ENCODE measurements around the gene SLC22A13.
"Not testable (repeated sequence)": the region's sequence is repeated elsewhere in the genome, so short reads cannot be mapped to it uniquely, and the experiment has no call there.

SLC22A13 gene

DNA sequence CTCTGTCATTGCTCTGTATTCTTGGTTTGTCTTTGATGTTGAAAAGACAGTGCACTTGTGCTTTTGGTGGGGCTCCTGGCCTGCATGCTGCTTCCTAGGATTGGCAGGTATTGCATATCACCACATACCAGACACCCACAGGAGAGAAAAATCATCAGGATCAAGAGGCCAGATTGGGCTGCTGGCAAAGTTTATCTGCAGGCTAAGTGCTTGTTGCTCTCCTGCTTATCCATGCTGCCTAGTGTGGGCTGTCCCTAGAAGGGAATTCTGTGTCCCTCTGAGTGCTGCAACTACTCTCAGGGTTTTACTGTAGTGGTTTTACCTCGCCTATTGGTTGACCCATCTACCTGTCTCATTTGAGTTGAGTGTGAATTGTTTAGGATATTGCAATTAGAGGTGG, 833 bp upstream of the SLC22A13 start:
- no peak for DNase-seq (ENCODE audit: low spot score)

DNA sequence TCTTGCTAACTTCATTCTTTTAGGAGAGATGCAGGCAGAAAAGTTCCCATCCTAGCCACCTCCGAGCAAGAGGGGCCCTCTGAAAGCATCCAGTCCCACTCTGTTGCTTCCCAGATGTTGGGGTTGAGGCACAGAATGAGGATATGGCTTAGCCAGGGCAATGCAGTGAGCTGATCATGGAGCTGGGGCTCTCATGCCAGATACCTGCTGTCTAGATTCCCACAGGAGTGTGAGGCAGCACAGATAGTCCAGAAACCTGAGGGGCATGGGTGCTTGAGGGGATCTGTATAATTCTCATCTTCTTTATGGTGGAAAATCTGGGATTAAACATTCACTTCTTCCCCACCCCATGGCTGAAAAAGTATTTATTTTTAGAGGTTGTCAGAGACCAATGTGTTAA, 1.2 kb downstream of the SLC22A13 start:
- DNase-seq (ENCODE audit: low spot score): no peak

DNA sequence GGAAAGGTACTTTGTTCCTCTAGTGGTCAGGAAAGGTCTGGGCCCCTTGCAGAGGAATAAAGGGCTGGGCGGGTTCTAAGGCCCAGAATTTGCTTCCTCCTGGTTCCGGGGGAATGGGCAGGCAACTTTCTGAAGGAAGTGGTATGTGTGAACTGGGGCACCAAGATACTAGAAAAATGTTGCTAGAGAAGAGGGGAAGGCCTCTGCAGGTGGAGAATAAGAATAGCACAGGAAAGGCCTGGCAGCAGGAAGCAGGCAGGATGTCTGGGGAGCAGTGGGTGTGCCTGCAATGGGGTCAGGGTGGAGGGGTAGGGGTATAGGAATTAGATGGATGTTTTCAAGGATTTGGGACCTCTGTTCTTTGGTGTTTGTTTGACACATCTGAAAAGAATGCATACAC, 2.0 kb downstream of the SLC22A13 start:
- DNase-seq (ENCODE audit: low spot score): no peak

DNA sequence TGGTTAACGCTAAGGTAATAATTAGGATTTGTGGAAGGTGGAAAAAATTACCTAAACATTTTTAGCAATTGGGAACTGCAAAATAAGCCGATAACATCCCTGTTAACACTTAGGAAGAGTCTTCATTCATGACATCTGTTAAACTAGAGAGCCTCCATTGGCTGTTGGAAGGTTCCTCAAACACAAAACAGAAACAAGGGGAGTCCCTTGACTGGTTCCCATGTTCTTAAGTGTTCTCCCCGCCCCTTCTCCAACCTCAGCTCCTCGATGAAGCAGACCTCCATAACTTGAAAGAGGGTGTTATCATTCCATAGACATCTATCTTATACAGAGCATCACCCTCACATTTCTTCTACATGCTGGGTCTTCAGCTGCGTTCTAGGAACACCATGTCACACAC, 2.5 kb downstream of the SLC22A13 start:
- DNase-seq (ENCODE audit: low spot score): no peak

DNA sequence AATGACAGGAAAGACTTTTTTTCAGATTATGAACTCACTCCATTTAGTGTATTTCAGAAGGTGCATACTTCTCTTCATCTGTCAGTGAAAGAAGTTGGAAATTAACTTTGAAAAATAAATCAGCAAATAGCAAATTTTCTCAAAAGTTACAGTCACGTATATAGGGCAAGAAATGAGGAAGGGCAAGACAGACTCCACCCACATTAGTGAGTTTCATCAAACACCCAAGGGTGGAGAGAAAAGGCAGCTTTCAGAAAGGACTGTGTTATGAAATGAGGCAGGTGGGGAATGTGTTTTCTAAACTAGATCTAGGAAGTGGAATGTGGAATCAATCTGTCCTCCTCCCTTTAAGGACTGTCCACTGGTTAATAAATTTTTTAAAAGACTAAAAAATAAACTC, 2.9 kb downstream of the SLC22A13 start:
- no peak for DNase-seq (ENCODE audit: low spot score)

DNA sequence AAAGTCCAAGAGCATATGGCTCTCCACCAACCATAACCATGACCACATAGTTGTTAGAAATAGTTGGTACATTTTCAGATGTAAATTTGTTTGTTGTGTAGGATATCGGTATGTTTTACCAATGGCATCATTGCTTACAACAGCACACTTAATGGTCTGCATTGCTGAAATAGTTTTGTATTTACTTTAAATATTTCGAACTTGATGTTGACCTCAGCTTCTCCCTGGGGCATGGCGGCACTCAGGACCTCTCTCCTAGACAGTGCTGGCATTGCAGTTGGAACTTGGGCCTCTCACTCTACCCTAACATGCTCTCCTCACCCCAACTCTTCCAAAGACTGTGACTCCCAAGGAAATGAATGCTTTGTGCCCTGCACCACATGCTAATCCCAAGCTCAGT, 5.0 kb downstream of the SLC22A13 start:
- DNase-seq (ENCODE audit: low spot score): no peak

DNA sequence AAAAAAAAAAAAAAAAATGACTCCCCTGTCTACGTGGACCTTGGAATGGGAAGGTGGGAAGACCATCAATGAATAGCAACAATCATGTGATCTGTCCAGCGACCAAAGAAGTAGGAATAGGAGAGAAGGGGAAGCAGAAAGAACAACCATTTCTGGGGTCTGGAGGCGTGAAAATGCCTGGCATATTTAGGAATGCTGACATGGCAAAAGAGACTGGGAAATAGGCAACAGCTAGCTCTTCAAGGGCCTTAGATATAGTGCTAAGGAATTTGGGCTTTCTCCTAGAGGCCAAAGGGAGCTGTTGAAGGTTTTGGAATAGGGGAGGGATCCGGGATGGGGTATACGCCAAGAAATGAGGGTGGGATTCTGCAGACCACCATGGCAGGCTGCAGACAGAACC, 5.9 kb downstream of the SLC22A13 start:
- DNase-seq (ENCODE audit: low spot score): no peak

DNA sequence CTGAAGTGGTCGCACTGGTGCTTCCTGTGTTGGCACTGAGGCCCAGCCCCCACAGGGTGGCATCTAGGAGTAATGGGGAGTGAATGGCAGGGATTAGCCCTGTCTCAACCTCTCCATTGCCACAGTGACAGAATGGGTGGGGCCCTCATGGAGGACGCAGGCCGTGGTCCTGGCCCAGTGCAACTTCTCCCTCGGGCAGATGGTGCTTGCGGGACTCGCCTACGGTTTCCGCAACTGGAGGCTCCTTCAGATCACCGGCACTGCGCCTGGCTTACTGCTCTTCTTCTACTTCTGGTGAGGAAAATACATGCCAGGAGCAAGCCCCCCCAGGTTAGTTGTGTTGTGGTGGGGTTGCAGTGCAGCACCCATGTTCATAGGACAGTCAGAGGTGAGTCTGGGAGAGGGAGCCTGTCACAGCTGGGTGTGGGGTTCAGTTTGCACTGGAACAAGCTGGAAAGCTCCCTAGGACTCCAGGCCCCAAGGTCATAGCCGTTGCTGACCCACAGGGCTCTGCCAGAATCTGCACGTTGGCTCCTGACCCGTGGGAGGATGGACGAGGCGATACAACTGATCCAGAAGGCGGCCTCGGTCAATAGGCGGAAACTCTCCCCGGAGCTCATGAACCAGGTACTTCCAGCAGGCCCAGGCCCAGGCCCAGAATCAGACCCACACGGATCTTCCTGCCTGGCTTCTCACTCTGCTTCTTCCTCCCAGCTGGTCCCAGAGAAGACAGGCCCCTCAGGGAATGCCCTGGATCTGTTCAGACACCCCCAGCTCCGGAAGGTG, 9.4 kb downstream of the SLC22A13 start:
- DNase-seq (ENCODE audit: low spot score): no peak

DNA sequence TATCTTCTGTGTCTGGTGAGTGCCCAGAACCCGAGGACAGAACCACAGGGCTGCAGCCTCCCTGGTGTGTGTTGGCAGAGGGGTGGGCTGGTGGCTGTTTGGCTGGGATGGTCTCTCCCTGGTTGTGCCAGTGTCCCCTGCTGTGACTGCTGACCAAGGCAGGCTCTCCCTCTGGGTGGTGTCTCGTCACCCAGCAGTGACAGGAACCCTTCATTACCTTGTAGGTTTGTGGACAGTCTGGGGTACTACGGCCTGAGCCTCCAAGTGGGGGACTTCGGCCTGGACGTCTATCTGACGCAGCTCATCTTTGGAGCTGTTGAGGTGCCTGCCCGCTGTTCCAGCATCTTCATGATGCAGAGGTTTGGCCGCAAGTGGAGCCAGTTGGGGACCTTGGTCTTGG, 10.0 kb downstream of the SLC22A13 start:
- no peak for DNase-seq (ENCODE audit: low spot score)

DNA sequence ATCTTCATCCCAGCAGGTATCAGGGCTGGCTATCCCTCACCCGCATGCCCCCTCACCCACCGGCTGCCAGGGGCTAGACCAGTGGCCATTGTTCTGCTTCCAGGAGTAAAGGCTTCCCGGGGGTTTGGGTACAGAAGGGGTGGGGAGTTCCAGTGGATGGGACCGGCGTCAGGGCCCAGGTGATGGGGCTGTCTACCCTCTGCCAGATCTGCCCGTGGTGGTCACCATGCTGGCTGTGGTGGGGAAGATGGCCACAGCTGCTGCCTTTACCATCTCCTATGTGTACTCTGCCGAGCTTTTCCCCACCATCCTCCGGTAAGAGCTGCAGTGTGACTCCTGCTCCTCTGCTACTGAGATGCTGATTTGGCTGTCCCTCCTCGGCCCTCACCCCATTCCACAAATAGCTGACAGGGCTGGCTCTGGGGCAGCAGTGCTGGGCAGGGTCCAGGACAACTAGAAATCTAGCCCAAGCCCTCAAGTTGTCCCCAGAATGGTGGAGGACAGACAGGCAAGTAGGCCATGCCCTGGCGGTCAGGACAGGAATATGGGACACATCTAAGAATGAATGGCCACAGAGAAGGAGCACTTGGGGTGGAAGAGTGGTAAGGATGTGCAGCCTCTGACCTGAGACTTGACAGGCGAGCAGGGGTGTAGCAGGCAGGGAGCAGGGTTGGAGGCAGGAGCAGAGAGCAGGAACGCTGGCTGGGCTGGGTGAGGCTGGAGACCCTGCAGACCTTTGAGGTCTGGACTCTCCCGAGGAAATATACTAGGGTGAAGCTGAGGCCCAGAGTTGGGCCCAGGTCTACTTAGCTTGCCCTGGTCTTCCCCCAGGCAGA, 10.7 kb downstream of the SLC22A13 start:
- DNase-seq (ENCODE audit: low spot score): no peak

DNA sequence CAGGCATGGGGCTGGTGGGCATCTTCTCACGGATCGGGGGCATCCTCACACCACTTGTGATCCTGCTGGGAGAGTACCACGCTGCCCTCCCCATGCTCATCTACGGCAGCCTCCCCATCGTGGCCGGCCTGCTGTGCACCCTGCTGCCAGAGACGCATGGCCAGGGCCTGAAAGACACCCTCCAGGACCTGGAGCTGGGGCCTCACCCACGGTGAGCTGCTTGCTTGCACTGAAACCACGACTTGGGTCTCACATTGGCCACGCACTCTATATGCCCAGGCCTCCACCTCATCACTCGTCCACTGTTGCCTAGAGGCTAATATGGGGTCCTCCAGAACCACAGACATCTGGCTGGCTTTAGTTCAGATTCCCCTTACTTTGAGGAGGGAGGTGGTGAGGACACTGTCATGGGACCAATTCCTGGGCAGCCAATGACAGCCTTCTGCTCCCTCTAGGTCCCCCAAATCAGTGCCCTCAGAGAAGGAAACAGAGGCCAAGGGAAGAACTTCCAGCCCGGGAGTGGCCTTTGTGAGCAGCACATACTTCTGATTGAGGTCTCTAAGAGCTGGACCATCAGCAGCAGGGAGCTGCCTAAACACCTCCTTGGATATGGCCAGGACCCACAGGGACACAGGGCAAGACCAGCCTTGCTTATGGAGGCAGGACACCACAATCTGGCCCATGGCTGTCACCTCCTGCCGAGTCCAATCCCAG, 11.5 kb downstream of the SLC22A13 start:
- no peak for DNase-seq (ENCODE audit: low spot score)

DNA sequence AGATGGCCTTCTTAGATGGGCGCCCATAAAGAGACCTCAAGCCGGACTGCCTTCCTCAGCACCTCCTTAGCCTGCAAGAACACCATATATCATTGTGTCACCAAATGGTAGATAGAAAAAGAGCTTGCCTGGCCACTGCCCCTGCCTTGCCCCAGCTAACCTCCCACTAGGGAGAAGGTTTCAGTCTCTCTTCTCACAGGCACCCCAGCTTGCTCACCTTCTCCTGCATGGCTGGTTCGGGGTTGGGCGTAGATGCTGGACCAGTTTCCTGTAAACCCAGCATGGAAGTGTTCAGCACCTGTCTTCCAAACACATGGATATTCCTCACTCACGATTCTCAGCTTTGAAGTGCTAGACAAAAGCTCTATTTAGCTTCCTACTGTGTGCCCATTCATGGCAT, 13.2 kb downstream of the SLC22A13 start:
- DNase-seq (ENCODE audit: low spot score): no peak

DNA sequence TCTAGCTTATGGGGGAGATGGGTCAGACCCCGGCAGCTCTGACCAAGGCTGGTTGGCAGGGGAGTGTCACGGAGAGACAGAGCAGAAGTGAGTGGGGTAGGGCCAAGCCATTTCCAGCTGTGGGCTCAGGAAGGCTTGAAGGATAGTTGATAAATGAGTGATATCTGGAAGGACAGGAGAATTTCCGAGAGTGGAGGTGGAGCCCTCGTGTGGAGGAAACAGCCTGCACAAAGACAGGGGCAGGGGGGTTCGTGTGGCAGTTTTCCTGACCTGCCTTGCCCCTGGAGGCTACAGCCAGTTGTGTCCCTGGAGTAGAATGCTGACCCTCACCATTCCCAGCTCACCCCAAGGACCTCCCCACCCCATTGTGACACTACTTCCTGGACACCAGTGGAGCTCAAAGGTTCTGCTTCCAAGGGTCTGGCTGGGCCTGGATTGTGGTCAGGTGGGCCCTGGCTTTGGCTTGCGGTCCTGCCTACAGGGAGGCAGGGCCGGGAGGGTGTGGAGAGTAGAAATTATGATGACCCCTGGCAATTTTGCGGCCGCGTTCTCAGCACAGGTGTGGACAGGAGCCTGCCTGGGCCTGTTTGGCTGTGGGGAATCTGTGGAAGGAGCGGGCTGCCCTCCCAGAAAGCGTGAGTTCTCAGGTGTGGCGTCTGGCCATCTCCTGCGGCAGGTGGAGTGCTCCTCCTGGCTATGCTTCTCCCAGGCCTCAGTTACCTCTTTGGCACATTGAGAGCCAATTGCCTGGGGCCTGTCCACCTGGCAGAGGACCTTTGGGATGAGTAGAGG, 16.5 kb downstream of the SLC22A13 start, which contains the start of gene SLC22A14:
Gene SLC22A14 (plus strand): TSS at position 400 of the 792 bp plus-strand sequence. CDS start 23,733 bp downstream, outside the sequence.
- DNase-seq (ENCODE audit: low spot score): no peak

DNA sequence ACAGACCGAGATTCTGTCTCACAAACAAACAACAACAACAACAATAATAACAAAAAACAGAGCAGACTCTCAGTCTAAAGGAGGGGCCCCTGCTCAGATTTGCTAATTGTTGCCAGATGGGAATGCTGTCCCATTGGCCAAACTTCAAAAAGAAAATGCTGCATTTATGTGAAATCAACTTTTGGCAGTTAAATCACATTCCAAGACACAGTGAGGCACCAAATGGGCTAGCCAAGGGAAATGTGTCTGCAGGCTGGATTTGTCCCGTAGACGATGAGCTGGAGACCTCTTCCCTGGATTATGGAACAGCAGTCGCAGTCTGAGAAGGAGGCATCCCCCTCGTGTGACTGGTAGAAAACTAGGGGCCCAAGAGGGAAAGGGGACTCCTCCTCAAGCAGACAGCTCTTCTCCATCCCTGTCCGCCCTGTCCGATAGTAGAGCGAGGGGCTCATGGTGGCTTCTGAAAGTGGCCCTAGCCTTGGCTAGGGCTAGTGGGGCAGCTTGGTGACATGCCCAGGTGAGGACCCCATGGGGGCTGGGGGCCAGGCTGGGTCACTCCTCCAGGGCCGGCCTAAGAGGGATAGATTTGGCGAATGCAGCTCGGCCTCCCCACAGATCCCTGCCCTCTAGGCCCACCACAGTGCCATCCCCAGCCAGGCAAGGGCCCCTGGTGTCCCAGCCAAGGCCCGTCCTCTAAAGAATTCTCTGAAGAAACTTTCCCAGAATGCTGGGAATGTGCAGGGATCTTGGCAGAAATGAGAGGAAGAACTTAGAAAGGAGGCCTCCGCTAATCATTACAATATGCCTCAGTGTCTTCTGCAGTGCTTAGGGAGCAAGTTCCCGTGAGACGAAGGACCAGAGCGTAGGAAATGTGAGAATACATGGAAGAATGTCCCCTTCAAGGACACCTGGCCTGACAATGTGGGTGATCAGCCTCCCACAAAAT, 18.5 kb downstream of the SLC22A13 start:
- no peak for DNase-seq (ENCODE audit: low spot score)

DNA sequence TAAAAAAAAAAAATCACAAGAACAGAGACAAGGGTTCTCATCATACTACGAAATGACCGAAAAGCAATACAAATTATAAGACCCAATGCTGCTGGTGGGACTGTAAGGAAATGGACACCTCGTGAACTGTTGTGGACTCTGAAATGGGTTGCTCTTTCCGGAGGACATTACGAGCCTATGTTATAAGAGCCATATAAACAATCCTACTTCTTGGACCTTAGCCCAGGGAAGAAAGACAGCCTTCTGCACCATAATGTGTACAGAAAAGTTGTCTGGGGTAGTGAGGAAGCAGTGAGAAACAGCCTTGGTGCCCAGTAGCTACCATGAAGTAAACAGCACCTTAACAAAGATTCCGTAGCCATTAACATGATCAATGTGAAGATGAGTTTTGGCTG, 19.1 kb downstream of the SLC22A13 start:
- no peak for DNase-seq (ENCODE audit: low spot score)

DNA sequence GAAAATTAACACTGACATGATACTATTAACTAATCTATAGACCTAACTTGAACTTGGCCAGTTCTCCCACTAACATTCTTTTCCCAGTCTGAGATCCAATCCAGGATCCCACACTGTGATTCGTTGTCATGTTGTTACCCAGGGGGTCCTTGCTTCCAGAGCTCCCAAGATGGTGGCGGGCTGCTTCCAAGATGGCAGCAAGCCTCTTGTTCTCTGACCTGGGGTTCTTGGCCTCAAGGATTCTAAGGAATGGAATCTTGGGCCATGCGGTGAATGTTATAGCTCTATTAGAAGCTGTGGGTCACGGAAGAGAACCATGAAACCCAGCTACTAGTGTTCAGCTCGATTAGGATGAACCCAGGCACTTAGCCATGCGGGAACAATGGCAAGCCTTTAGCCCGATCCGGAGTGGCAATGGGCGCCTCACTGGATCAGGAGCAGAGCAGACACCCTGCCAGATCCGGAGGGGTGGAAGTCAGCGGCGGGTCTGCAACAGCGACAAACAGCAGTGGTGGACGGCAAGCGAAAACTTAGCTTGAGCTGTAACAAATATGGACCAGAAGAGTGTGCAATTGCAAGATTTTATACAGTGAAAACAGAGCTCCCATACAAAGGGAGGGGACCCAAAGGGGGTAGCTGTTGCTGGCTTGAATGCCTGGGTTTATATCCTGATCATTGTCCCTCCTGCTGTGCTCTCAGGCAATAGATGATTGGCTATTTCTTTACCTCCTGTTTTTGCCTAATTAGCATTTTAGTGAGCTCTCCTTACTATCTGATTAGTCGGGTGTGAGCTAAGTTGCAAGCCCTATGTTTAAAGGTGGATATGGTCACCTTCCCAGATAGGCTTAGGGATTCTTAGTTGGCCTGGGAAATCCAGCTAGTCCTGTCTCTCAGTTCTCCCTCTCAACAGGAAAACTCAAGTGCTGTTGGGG, 23.9 kb downstream of the SLC22A13 start:
- not testable (repeated sequence) for DNase-seq (ENCODE audit: low spot score)

DNA sequence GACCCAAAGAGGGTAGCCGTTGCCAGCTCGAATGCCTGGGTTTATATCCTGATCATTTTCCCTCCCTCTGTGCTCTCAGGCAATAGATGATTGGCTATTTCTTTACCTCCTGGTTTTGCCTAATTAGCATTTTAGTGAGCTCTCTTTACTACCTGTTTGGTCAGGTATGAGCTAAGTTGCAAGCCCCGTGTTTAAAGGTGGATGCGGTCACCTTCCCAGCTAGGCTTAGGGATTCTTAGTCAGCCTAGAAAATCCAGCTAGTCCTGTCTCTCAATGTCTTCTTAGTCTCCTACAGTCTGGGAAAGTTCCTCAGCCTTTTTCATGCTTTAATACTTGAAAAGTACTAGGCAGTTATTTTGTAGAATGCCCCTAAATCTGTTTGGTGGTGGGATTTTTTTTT, 31.4 kb downstream of the SLC22A13 start:
- DNase-seq (ENCODE audit: low spot score): not testable (repeated sequence)

DNA sequence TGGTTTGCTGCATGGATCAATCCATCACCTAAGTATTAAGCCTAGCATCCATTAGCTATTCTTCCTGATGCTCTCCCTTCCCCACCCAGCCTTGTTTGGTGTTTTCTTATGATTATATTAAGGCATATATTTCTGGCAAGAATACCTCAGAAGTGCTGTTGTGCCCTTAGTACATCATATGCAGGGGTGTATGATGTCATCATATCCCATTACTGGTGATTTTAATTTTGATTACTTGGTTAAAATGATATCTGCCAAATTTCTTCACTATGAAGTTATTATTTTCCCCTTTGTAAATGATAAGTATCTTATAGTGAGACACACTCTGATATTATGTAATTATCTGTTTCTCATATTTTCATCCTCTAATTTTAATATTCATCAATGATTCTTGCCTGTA, 31.9 kb downstream of the SLC22A13 start:
- no peak for DNase-seq (ENCODE audit: low spot score)

DNA sequence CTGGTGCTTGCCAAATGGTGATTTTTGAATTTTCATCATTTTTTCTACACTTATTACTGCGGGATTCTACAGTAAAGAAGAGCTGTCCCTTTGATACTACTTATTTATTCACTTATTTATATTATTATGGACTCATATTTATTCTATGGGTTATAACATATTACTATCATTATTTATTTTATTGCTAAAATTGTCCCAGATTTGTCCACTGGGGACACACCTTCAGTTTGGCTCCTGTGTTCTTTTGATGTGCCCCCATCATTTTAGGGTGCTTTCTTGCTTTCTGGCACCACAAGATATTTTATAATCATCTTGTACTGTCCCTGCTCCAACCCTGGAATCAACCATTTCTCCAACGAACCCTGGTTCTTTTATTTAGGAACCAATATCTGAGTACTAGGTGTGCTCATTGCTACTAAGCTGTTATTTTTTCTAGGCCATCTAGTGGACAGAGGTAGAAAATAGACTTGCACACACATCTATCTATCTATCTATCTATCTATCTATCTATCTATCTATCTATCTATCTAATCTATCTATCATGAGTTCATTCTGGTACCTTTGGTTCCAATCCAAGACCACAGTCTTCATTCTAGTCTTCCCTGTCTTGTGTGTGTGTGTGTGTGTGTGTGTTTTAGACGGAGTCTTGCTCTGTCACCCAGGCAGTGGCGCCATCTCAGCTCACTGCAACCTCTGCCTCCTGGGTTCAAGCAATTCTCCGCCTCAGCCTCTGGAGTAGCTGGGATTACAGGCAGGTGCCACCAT, 32.5 kb downstream of the SLC22A13 start:
- DNase-seq (ENCODE audit: low spot score): no peak
